K562 (cell line): ENCODE data around the gene FIBP. TPM values are rescaled to one million over a fixed set of nuclear protein-coding genes. Genes with fewer than 3 reads are reported as not detected.
A peak's percentile ranks its signal among the peaks of the same experiment; 100 is the strongest.

ENCODE experiments used
- BCL6 ChIP-seq: fragments of 250-450 bp; sonication (Bioruptor Pico); IDR thresholded peaks from 2 replicates; pipeline ENCODE4 v1.4.0; 2020
- BRD4 ChIP-seq: fragments of 200-600 bp; sonication (generic); IDR thresholded peaks from 2 replicates; pipeline ENCODE4 v1.6.1; 2017; ENCODE audit warnings: inconsistent platforms
- EZH2 ChIP-seq: IDR thresholded peaks from 2 replicates; pipeline ENCODE4 v1.6.1; 2012; ENCODE audit warnings: low read depth, mild to moderate bottlenecking, inconsistent platforms, low read length, borderline replicate concordance
- FOXA1 ChIP-seq: fragments of 450-650 bp; IDR thresholded peaks from 2 replicates; pipeline ENCODE4 v1.6.1; 2016; ENCODE audit warnings: mild to moderate bottlenecking, borderline replicate concordance
- HDAC8 ChIP-seq: fragments of 450-650 bp; IDR thresholded peaks from 2 replicates; pipeline ENCODE4 v1.6.1; 2016; ENCODE audit warnings: mild to moderate bottlenecking, missing genetic modification characterization, moderate library complexity, missing compliant biosample characterization
- HEY1 ChIP-seq: fragments of 250-450 bp; sonication (Bioruptor Pico); IDR thresholded peaks from 2 replicates; pipeline ENCODE4 v1.5.0; 2020; ENCODE audit warnings: mild to moderate bottlenecking, moderate library complexity, borderline replicate concordance
- MAFK ChIP-seq: IDR thresholded peaks from 2 replicates; pipeline ENCODE4 v1.6.1; 2011; ENCODE audit warnings: low read length, improper control_type of control experiment
- MBD2 ChIP-seq: sonication (generic); IDR thresholded peaks from 2 replicates; pipeline ENCODE4 v1.6.1; 2016; ENCODE audit warnings: low read depth, borderline replicate concordance
- MYNN ChIP-seq, 2 experiments: sonication (generic); formaldehyde crosslinking in 1 of 2; IDR thresholded peaks; 2 replicates each; pipeline versions ENCODE4 v1.5.0 to v1.6.1; 2016 to 2020; ENCODE audit warnings: antibody characterized with exemption in 1 of 2, missing genetic modification reagents in 1 of 2
- NBN ChIP-seq: fragments of 450-650 bp; IDR thresholded peaks from 2 replicates; pipeline ENCODE4 v1.6.1; 2016; ENCODE audit warnings: low read depth, mild to moderate bottlenecking
- NCOA6 ChIP-seq: fragments of 450-650 bp; IDR thresholded peaks from 2 replicates; pipeline ENCODE4 v1.6.1; 2017; ENCODE audit warnings: mild to moderate bottlenecking
- NFIX ChIP-seq: fragments of 250-450 bp; sonication (Bioruptor Pico); IDR thresholded peaks from 2 replicates; pipeline ENCODE4 v1.4.0; 2020; ENCODE audit warnings: low read depth, mild to moderate bottlenecking, moderate library complexity
- NRF1 ChIP-seq, 2 experiments: fragments of 450-650 bp; IDR thresholded peaks in 1 of 2; conservative IDR thresholded peaks in 1 of 2; 2 replicates each; pipeline ENCODE4 v1.6.1; 2014; ENCODE audit warnings: mild to moderate bottlenecking in 2 of 2
- RBM25 ChIP-seq: fragments of 200-400 bp; formaldehyde crosslinking; IDR thresholded peaks from 2 replicates; pipeline ENCODE4 v1.6.1; 2018; ENCODE audit warnings: low read length, low read depth, moderate library complexity; ENCODE audit not compliant: severe bottlenecking
- SMAD1 ChIP-seq: fragments of 150-350 bp; IDR thresholded peaks from 2 replicates; pipeline ENCODE4 v1.6.1; 2014; ENCODE audit warnings: low read length, low read depth; ENCODE audit not compliant: partially characterized antibody
- TAF15 ChIP-seq: fragments of 200-400 bp; formaldehyde crosslinking; IDR thresholded peaks from 2 replicates; pipeline ENCODE4 v1.6.1; 2017; ENCODE audit warnings: mild to moderate bottlenecking, low read depth, low read length, moderate library complexity
- TSC22D4 ChIP-seq: fragments of 450-650 bp; IDR thresholded peaks from 2 replicates; pipeline ENCODE4 v1.6.1; 2016; ENCODE audit warnings: missing genetic modification characterization, missing biosample characterization, control low read depth
- ZBTB7A ChIP-seq: IDR thresholded peaks from 2 replicates; pipeline ENCODE4 v1.6.1; 2011; ENCODE audit warnings: low read depth, mild to moderate bottlenecking, low read length, moderate library complexity, borderline replicate concordance; ENCODE audit not compliant: control insufficient read depth
- ZNF165 ChIP-seq: fragments of 250-450 bp; sonication (Bioruptor Pico); IDR thresholded peaks from 2 replicates; pipeline ENCODE4 v1.4.0; 2020; ENCODE audit warnings: borderline replicate concordance
- ZNF232 ChIP-seq: sonication (generic); formaldehyde crosslinking; IDR thresholded peaks from 2 replicates; pipeline ENCODE4 v1.8.0; 2022; ENCODE audit warnings: mild to moderate bottlenecking, missing genetic modification reagents
- ZNF239 ChIP-seq: fragments of 250-450 bp; sonication (Bioruptor Pico); IDR thresholded peaks from 2 replicates; pipeline ENCODE4 v1.4.0; 2020; ENCODE audit warnings: mild to moderate bottlenecking
- ZNF507 ChIP-seq: conservative IDR thresholded peaks from 2 replicates; pipeline ENCODE4 v1.6.1; 2017; ENCODE audit warnings: missing genetic modification characterization, missing compliant biosample characterization
- ZNF551 ChIP-seq: fragments of 250-450 bp; sonication (Bioruptor Pico); IDR thresholded peaks from 2 replicates; pipeline ENCODE4 v1.5.0; 2021; ENCODE audit warnings: mild to moderate bottlenecking, moderate library complexity
- polyA plus RNA-seq, 8 experiments: library from polyadenylated mRNA; depleted of rRNA in 4 of 8; stranded (reverse) in 5 of 8; unstranded in 3 of 8; fragments of >200 nt; fragmentation: Nextera tagmentation in 2 of 8; fragmentation: Illumina TruSeq in 1 of 8; extraction: Ambion mirVana in 2 of 8; extraction: Trizol in 1 of 8; gene quantifications; 2 replicates each; pipeline versions ENCODE4 v1.2.1 to v1.2.3, GENCODE V29; 2011 to 2014; ENCODE audit warnings: inconsistent platforms in 1 of 8, missing spikeins in 1 of 8
- total RNA-seq, 7 experiments: library from RNA; depleted of rRNA in 6 of 7; stranded (reverse); fragments of >200 nt in 6 of 7; fragmentation: Illumina TruSeq in 2 of 7; extraction: Trizol in 2 of 7; gene quantifications; 2 replicates each; pipeline versions ENCODE4 v1.2.1 to v1.2.3, GENCODE V29; 2011 to 2021; ENCODE audit warnings: low replicate concordance in 1 of 7
- TF ChIP-seq, protein P1 (sequence below): IDR thresholded peaks from 3 replicates; pipeline ENCODE4 v1.6.1; 2011; ENCODE audit warnings: borderline replicate concordance, mild to moderate bottlenecking, moderate library complexity; ENCODE audit not compliant: insufficient read length; ENCODE audit errors: extremely low read depth
- TF ChIP-seq, protein P2 (sequence below): sonication (generic); formaldehyde crosslinking; IDR thresholded peaks from 2 replicates; pipeline ENCODE4 v1.8.1; 2023; ENCODE audit warnings: mild to moderate bottlenecking, missing genetic modification reagents, moderate library complexity
- TF ChIP-seq, protein P3 (sequence below): fragments of 250-450 bp; sonication (Bioruptor Pico); IDR thresholded peaks from 2 replicates; pipeline ENCODE4 v1.8.0; 2021; ENCODE audit warnings: moderate library complexity, mild to moderate bottlenecking, inconsistent platforms

FIBP gene
- total and polyA plus RNA-seq, 9 of the 15 experiments (the other 6 are each of a cell fraction or from before 2014, with no cell fraction given): 41.2 to 79.2 (median 48.6) TPM

DNA sequence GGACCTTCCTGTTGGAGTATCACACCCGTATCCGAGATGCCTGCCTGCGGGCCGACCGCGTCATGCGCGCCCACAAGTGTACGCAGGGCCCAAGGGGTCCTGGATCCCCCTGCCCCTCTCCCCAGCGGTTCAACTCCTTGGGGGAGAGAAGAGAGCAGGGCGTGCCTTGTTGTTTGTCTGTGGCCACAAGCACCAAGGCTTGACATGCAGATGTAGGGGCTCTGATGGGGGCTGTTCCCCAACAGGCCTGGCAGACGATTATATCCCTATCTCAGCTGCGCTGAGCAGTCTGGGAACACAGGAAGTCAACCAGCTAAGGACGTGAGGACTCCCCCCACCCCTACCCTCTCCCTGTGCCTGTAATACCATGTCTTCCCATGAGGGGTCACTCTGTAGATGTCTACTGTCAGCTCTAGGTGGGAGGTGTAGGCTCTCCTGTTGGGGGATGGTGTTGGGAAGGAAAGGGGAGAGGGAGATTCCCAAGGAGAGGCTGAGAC is 37.1 kb downstream of the FIBP start (continued):
- TF ChIP-seq, protein P1, sequence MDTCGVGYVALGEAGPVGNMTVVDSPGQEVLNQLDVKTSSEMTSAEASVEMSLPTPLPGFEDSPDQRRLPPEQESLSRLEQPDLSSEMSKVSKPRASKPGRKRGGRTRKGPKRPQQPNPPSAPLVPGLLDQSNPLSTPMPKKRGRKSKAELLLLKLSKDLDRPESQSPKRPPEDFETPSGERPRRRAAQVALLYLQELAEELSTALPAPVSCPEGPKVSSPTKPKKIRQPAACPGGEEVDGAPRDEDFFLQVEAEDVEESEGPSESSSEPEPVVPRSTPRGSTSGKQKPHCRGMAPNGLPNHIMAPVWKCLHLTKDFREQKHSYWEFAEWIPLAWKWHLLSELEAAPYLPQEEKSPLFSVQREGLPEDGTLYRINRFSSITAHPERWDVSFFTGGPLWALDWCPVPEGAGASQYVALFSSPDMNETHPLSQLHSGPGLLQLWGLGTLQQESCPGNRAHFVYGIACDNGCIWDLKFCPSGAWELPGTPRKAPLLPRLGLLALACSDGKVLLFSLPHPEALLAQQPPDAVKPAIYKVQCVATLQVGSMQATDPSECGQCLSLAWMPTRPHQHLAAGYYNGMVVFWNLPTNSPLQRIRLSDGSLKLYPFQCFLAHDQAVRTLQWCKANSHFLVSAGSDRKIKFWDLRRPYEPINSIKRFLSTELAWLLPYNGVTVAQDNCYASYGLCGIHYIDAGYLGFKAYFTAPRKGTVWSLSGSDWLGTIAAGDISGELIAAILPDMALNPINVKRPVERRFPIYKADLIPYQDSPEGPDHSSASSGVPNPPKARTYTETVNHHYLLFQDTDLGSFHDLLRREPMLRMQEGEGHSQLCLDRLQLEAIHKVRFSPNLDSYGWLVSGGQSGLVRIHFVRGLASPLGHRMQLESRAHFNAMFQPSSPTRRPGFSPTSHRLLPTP: no peak
- TF ChIP-seq NRF1 (conservative IDR thresholded peaks at IDR 0.05 in 1 of 2, IDR thresholded peaks at IDR 0.05 in 1 of 2): no peak
- no peak for TF ChIP-seq SMAD1
- TF ChIP-seq BCL6 (CRISPR knock-in tag): no peak
- TF ChIP-seq MBD2: no peak
- TF ChIP-seq HEY1 (CRISPR knock-in tag): no peak
- TF ChIP-seq RBM25: no peak
- no peak for TF ChIP-seq MAFK
- TF ChIP-seq, protein P2, sequence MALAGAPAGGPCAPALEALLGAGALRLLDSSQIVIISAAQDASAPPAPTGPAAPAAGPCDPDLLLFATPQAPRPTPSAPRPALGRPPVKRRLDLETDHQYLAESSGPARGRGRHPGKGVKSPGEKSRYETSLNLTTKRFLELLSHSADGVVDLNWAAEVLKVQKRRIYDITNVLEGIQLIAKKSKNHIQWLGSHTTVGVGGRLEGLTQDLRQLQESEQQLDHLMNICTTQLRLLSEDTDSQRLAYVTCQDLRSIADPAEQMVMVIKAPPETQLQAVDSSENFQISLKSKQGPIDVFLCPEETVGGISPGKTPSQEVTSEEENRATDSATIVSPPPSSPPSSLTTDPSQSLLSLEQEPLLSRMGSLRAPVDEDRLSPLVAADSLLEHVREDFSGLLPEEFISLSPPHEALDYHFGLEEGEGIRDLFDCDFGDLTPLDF (CRISPR knock-in tag): no peak
- TF ChIP-seq ZNF507 (tag): no peak
- no peak for TF ChIP-seq NFIX (CRISPR knock-in tag)
- TF ChIP-seq, protein P3, sequence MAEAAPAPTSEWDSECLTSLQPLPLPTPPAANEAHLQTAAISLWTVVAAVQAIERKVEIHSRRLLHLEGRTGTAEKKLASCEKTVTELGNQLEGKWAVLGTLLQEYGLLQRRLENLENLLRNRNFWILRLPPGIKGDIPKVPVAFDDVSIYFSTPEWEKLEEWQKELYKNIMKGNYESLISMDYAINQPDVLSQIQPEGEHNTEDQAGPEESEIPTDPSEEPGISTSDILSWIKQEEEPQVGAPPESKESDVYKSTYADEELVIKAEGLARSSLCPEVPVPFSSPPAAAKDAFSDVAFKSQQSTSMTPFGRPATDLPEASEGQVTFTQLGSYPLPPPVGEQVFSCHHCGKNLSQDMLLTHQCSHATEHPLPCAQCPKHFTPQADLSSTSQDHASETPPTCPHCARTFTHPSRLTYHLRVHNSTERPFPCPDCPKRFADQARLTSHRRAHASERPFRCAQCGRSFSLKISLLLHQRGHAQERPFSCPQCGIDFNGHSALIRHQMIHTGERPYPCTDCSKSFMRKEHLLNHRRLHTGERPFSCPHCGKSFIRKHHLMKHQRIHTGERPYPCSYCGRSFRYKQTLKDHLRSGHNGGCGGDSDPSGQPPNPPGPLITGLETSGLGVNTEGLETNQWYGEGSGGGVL: no peak
- TF ChIP-seq EZH2: no peak
- no peak for TF ChIP-seq NCOA6
- no peak for TF ChIP-seq TSC22D4 (tag)
- no peak for TF ChIP-seq ZNF165 (CRISPR knock-in tag)
- no peak for TF ChIP-seq ZNF551
- no peak for TF ChIP-seq HDAC8 (tag)
- TF ChIP-seq ZBTB7A: no peak
- no peak for TF ChIP-seq ZNF239 (CRISPR knock-in tag)
- TF ChIP-seq TAF15: no peak
- no peak for TF ChIP-seq NBN
- no peak for TF ChIP-seq BRD4
- TF ChIP-seq ZNF232 (CRISPR knock-in tag): no peak
- no peak for TF ChIP-seq FOXA1
- 0 out of 2 replicates have a peak, but pooled peaks have one; percentile 13 for TF ChIP-seq MYNN (IDR thresholded peaks at IDR 0.05)
- no peak for TF ChIP-seq MYNN (CRISPR knock-in tag; IDR thresholded peaks at IDR 0.05)
